ENCODE results near the gene ARHGAP44. TPM values are rescaled to one million over a fixed set of nuclear protein-coding genes. Genes with fewer than 3 reads are reported as not detected.

ARHGAP44 gene
- total RNA-seq, 1 experiment from 2014 or later: 17.1 TPM

- CTCF ChIA-PET: interaction anchor here (1.5 to 1.6 kb wide), 2 partner anchors 45 to 47 kb away, joined by 5 to 6 read pairs; no protein-coding TSS in a partner anchor
- Mint-ChIP-seq H3K36me3 (ENCODE audit: insufficient read depth, unreplicated experiment) (peaks cover 20% of the 10 kb centered on the region), H3K9me3 (ENCODE audit: low read depth, unreplicated experiment) (no peaks in the 10 kb centered on the region), H3K27ac (ENCODE audit: unreplicated experiment) (no peak overlapping the region), H3K4me1 (ENCODE audit: low read depth, unreplicated experiment) (peaks cover 20% of the 10 kb centered on the region), H3K4me3 (ENCODE audit: low read depth, unreplicated experiment) (peak overlapping the region; percentile 99), H3K27me3 (ENCODE audit: unreplicated experiment) (peaks cover 17% of the 10 kb centered on the region)
- BruUV-seq (replicated peaks): no TSS peak
- TF ChIP-seq, protein P1, sequence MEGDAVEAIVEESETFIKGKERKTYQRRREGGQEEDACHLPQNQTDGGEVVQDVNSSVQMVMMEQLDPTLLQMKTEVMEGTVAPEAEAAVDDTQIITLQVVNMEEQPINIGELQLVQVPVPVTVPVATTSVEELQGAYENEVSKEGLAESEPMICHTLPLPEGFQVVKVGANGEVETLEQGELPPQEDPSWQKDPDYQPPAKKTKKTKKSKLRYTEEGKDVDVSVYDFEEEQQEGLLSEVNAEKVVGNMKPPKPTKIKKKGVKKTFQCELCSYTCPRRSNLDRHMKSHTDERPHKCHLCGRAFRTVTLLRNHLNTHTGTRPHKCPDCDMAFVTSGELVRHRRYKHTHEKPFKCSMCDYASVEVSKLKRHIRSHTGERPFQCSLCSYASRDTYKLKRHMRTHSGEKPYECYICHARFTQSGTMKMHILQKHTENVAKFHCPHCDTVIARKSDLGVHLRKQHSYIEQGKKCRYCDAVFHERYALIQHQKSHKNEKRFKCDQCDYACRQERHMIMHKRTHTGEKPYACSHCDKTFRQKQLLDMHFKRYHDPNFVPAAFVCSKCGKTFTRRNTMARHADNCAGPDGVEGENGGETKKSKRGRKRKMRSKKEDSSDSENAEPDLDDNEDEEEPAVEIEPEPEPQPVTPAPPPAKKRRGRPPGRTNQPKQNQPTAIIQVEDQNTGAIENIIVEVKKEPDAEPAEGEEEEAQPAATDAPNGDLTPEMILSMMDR (IDR thresholded peaks at IDR 0.05; ENCODE audit: unreplicated experiment): no peak
- no peak for DNase-seq
- intact Hi-C loops (cut with micrococcal nuclease; ENCODE audit: unreplicated experiment): no loop called here
Observed at GRCh38 chr17:12789075-12789480, 220 bp upstream of the ARHGAP44 start.

DNA sequence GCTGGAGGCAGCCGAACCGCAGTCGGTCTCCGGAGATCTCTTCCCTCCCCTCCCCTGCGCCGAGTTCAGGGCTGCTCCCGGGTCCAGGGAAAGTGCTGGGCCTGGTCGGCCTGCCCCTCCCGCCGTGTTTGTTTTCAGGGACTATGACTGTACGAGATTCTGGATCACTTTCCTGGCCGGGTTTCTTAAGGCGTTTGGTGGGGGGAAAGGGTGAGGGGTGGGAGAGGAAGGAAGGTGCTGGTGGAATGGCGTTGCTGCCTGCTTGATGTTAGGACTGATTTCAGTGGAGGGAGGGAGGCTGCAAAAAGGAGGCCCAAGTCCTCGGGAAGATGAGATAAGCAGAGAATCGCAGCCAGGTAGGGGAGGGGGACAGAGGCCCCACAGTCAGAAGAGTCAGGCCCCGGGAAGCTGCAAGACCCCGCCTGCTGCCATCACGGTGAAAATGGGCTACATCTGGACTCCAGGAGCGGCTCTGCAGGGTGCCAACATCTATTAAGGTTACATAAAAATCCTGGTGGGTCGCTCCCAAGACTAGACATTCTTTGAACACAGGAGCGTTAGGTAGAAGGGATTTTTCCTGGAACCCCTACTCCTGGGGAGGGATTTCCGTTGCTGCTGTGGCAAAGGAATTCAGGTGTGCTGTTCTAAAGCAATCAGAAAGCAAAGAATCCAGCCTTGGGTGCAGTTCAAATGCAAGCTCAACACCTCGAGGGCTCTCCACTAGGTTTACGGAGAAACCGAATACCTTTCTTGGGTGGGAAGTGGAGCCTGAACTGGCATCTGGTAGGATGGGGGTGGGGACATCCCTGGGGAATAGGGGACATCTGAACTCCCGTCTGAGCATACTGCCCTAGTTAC, 1.2 kb downstream of the ARHGAP44 start:
- peaks cover 29% of the 10 kb centered on the region for H3K4me1 Mint-ChIP-seq (ENCODE audit: low read depth, unreplicated experiment)
- peak; percentile 13 for DNase-seq
- peaks cover 16% of the 10 kb centered on the region for H3K27me3 Mint-ChIP-seq (ENCODE audit: unreplicated experiment)
- CTCF ChIA-PET: no interaction called here
- intact Hi-C loops (cut with micrococcal nuclease; ENCODE audit: unreplicated experiment): loop anchor here (10.0 kb wide), 1 partner anchor 114 kb away; no protein-coding TSS in a partner anchor
- TF ChIP-seq, protein P1 (IDR thresholded peaks at IDR 0.05; ENCODE audit: unreplicated experiment): no peak
- peak overlapping the region; percentile 99 for H3K4me3 Mint-ChIP-seq (ENCODE audit: low read depth, unreplicated experiment)
- H3K36me3 Mint-ChIP-seq (ENCODE audit: insufficient read depth, unreplicated experiment): peaks cover 20% of the 10 kb centered on the region
- H3K9me3 Mint-ChIP-seq (ENCODE audit: low read depth, unreplicated experiment): no peaks in the 10 kb centered on the region
- no TSS peak for BruUV-seq (replicated peaks)
- peak overlapping the region; percentile 68 for H3K27ac Mint-ChIP-seq (ENCODE audit: unreplicated experiment)

DNA sequence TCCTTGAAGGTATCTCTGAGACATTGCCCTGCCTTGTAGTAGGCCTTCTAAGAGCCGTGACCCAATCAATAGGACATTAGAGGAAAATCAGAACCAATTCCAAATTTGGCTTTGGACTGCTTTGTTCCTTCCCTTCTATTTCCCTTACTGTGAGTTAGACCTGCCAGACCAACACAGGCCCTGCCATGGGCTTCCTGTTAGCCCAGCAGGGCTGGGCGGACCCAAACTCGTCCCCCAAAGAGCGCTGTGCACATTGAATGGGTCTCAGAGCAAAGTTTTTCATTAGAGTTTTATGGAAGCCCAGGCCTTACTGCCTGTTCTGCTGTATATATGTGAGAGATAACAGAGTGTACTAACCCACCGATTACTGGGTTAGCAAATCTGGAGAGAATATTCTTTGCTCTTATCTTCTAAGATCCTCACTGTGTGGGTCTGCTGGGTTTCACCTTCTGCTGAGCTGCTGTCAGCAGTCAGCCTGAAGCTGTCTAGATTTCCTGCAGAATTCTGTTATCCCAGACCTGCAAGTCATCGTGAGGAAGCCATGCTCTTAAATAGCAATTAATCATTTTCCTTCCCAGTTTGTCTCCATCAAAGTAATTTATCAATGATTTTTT, 5.7 kb downstream of the ARHGAP44 start:
- CTCF ChIA-PET: no interaction called here
- peaks cover 29% of the 10 kb centered on the region for H3K4me1 Mint-ChIP-seq (ENCODE audit: low read depth, unreplicated experiment)
- no peak overlapping the region for H3K27ac Mint-ChIP-seq (ENCODE audit: unreplicated experiment)
- intact Hi-C loops (cut with micrococcal nuclease; ENCODE audit: unreplicated experiment): loop anchor here (10.0 kb wide), 1 partner anchor 110 kb away; no protein-coding TSS in a partner anchor
- BruUV-seq (replicated peaks): no TSS peak
- H3K36me3 Mint-ChIP-seq (ENCODE audit: insufficient read depth, unreplicated experiment): peaks cover 9% of the 10 kb centered on the region
- TF ChIP-seq, protein P1 (IDR thresholded peaks at IDR 0.05; ENCODE audit: unreplicated experiment): no peak
- H3K9me3 Mint-ChIP-seq (ENCODE audit: low read depth, unreplicated experiment): peaks cover 2% of the 10 kb centered on the region
- H3K4me3 Mint-ChIP-seq (ENCODE audit: low read depth, unreplicated experiment): no peak overlapping the region
- H3K27me3 Mint-ChIP-seq (ENCODE audit: unreplicated experiment): no peaks in the 10 kb centered on the region
- no peak for DNase-seq

DNA sequence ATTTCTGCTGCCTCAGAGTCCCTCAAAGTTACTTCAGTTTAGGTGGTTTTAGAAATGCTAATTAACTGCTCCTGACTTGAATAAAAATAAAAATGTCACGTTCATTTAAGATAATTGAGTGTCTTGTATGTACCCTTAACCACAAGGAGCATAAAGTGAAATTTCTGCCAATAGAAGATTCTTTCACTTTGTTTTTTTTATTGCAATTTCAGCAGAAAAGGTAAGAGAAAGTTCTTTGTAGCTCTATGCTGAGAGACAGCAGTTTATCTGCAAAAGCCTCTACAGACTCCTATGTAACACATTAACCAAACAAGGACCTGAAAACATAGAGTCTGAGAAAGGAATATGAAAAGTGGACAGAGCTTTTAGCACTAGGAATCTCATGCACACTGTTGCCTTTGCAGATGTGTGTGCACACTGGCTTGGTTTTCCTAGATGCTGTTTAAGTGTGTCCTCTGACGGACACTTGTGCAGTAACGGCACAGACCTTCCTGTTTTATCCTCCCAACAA, 11.6 kb downstream of the ARHGAP44 start:
- DNase-seq: no peak
- H3K36me3 Mint-ChIP-seq (ENCODE audit: insufficient read depth, unreplicated experiment): no peaks in the 10 kb centered on the region
- no TSS peak for BruUV-seq (replicated peaks)
- H3K27me3 Mint-ChIP-seq (ENCODE audit: unreplicated experiment): no peaks in the 10 kb centered on the region
- peaks cover 2% of the 10 kb centered on the region for H3K9me3 Mint-ChIP-seq (ENCODE audit: low read depth, unreplicated experiment)
- H3K4me1 Mint-ChIP-seq (ENCODE audit: low read depth, unreplicated experiment): peaks cover 7% of the 10 kb centered on the region
- no peak overlapping the region for H3K4me3 Mint-ChIP-seq (ENCODE audit: low read depth, unreplicated experiment)
- CTCF ChIA-PET: no interaction called here
- intact Hi-C loops (cut with micrococcal nuclease; ENCODE audit: unreplicated experiment): no loop called here
- H3K27ac Mint-ChIP-seq (ENCODE audit: unreplicated experiment): no peak overlapping the region
- TF ChIP-seq, protein P1 (IDR thresholded peaks at IDR 0.05; ENCODE audit: unreplicated experiment): no peak

Data from Calu3 (cell line).